Lung (tissue), 12 donors: ENCODE data around the gene NT5C2. TPM values are rescaled to one million over a fixed set of nuclear protein-coding genes. Genes with fewer than 3 reads are reported as not detected.

Source experiments
- ATAC-seq: fragments of 200-7000 bp; cut with Tn5 transposase; one replicate; pipeline ENCODE4 v1.9.1; 2020; ENCODE audit warnings: moderate number of reproducible peaks; ENCODE audit not compliant: insufficient read depth, low FRiP score
- DNase-seq, 3 donors: peaks; one replicate each; pipeline ENCODE4 v3.0.0-alpha.2; 2013 to 2017
- H3K27ac ChIP-seq, 2 donors: one replicate each; pipeline ENCODE4 v1.5.1; 2013; ENCODE audit warnings: mild to moderate bottlenecking in 2 of 2, moderate library complexity in 2 of 2, control low read depth in 1 of 2, inconsistent platforms in 1 of 2, low read depth in 1 of 2, low read length in 1 of 2
- H3K27me3 ChIP-seq, 3 donors: one replicate each; pipeline ENCODE4 v1.5.1; 2013; ENCODE audit warnings: low read length in 2 of 3; ENCODE audit not compliant: control insufficient read depth in 3 of 3, insufficient read depth in 3 of 3
- H3K36me3 ChIP-seq, 4 donors: one replicate each; pipeline ENCODE4 v1.5.1; 2013; ENCODE audit warnings: low read length in 4 of 4, mild to moderate bottlenecking in 1 of 4, moderate library complexity in 1 of 4; ENCODE audit not compliant: control insufficient read depth in 4 of 4, insufficient read depth in 4 of 4
- H3K4me1 ChIP-seq, 5 donors: one replicate each; pipeline ENCODE4 v1.5.1; 2013; ENCODE audit warnings: low read length in 5 of 5, mild to moderate bottlenecking in 2 of 5, moderate library complexity in 1 of 5; ENCODE audit not compliant: control insufficient read depth in 5 of 5, insufficient read depth in 5 of 5
- H3K4me3 ChIP-seq: one replicate; pipeline ENCODE4 v1.5.1; 2013; ENCODE audit warnings: mild to moderate bottlenecking, control low read depth, moderate library complexity
- H3K9ac ChIP-seq, 2 donors: one replicate each; pipeline ENCODE4 v1.5.1; 2013; ENCODE audit warnings: low read length in 2 of 2, control low read depth in 1 of 2; ENCODE audit not compliant: insufficient read depth in 1 of 2
- H3K9me3 ChIP-seq, 4 donors: one replicate each; pipeline ENCODE4 v1.5.1; 2013; ENCODE audit warnings: low read length in 3 of 4, mild to moderate bottlenecking in 1 of 4, moderate library complexity in 1 of 4; ENCODE audit not compliant: control insufficient read depth in 4 of 4, insufficient read depth in 3 of 4
- WGBS, 2 donors: extraction: QIAGEN DNeasy Blood & Tissue Kit; methylation state at CpG; one replicate each; pipeline ENCODE4 v1.1.7; 2013; 5-methylcytosine and 5-hydroxymethylcytosine counted together
- polyA plus RNA-seq, 2 donors: library from polyadenylated mRNA; stranded (reverse); fragments of 200-250 nt; gene quantifications; one replicate each; pipeline ENCODE4 v1.2.1, GENCODE V29; 2013
- total RNA-seq, 2 donors: library from RNA; depleted of rRNA in 1 of 2; stranded (reverse); fragments of >200 nt in 1 of 2; gene quantifications; one replicate each; pipeline ENCODE4 v1.2.1, GENCODE V29; 2014 to 2021
- TF ChIP-seq, protein P1 (sequence below): IDR thresholded peaks from 2 replicates; pipeline ENCODE4 v1.5.1; 2012; ENCODE audit warnings: mild to moderate bottlenecking; ENCODE audit errors: control extremely low read depth, extremely low read depth
- donor health status: control.
- donor health status: control.
- donor health status: Bipolar disorder and iron deficiency.
- donor health status: healthy.
- donor health status: DM: yes; HTN: yes; CAD: no.

The NT5C2 gene
- total and polyA plus RNA-seq, 4 donors: 32.1 to 178 (median 64.5) TPM

DNA sequence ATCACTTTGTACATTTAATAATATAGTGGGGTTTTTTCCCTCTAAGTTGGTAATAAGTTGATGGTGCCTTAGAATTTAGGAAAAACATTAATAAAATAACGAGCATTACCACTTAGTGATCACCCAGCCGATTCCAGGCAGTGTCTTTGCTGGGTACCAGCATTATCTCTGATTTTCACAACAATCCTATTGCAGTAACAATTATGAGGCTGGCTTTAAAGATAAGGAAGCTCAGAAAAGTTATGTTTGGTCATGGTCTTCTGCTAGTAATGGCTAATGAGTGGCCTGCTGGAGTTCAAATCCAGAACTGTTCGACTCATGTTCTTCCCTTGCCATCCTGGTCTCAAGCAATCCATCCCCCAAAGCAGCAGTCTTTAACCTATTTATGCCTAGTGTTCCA, 147.1 kb downstream of the NT5C2 start:
- Histone ChIP-seq H3K27ac (no peak overlapping the region), H3K27me3 (no peaks in the 10 kb centered on the region)
- TF ChIP-seq, protein P1, sequence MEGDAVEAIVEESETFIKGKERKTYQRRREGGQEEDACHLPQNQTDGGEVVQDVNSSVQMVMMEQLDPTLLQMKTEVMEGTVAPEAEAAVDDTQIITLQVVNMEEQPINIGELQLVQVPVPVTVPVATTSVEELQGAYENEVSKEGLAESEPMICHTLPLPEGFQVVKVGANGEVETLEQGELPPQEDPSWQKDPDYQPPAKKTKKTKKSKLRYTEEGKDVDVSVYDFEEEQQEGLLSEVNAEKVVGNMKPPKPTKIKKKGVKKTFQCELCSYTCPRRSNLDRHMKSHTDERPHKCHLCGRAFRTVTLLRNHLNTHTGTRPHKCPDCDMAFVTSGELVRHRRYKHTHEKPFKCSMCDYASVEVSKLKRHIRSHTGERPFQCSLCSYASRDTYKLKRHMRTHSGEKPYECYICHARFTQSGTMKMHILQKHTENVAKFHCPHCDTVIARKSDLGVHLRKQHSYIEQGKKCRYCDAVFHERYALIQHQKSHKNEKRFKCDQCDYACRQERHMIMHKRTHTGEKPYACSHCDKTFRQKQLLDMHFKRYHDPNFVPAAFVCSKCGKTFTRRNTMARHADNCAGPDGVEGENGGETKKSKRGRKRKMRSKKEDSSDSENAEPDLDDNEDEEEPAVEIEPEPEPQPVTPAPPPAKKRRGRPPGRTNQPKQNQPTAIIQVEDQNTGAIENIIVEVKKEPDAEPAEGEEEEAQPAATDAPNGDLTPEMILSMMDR: no peak

DNA sequence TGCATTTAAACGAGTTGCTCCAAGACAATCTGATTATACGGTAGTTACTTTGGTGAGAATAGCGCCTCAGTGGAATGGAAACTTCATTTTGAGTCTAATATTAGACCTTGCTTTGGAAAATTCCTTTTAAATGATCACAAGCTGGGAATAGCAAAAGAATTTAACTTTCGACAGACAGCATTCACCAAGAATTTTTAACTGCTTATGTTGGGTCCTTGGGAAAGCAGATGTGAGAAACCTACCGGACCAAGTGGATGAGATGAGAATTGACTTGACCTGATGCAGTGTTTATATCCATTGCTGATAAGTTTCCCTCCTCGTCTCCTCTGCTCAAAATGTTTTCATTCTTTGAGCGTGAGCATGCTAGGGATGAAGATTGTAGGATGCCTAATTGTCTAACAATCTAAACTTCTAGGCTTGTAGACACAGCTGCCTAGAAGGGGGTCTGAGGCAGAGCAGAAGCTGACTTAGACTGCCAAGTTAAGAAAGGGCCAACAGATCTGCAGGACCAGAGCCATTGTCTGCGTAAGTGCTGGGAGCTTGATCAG, 148.1 kb downstream of the NT5C2 start:
- WGBS, 2 donors: 76 to 83% methylated on average over 8 of the region's 8 CpGs
- no peak for DNase-seq
- H3K4me3 ChIP-seq: no peak overlapping the region

More for the DNA sequence above, 147.1 kb downstream of the NT5C2 start:
- Histone ChIP-seq H3K4me1 (peaks cover 0 to 16% (median 0%) of the 10 kb centered on the region in 5 donors), H3K9me3 (no peaks in the 10 kb centered on the region), H3K36me3 (no peaks in the 10 kb centered on the region), H3K9ac (no peak overlapping the region), H3K4me3 (no peak overlapping the region)
- WGBS, 2 donors: 91 to 98% methylated on average over 3 of the region's 3 CpGs
- ATAC-seq (no peak), DNase-seq (no peak)

DNA sequence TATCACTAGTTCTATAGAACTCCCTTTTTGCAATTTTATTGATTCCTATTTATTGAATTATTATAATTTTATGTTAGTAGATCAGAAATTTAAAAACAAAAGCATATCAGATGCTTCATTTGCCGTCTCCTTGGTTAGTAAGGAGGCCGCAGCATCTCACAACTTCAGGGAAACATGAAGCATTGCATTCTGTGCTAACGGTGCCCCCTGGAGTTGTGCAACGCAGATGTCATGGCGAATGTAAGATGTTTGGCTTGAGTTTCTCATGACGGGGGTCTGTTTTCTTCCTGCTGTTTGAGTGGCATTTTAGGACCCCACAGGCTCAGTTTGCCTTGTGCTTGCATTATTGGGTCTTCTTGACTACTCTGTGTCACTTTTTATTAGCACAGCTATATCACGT, 150.2 kb downstream of the NT5C2 start:
- TF ChIP-seq, protein P1: no peak
- H3K36me3 ChIP-seq: no peaks in the 10 kb centered on the region
- ATAC-seq: no peak
- no peak overlapping the region for H3K9ac ChIP-seq
- DNase-seq: no peak
- no peaks in the 10 kb centered on the region for H3K9me3 ChIP-seq
- H3K4me3 ChIP-seq: no peak overlapping the region
- H3K27me3 ChIP-seq: no peaks in the 10 kb centered on the region
- H3K4me1 ChIP-seq: peaks cover 0 to 19% (median 0%) of the 10 kb centered on the region in 5 donors
- WGBS, 2 donors: 93 to 94% methylated on average over 7 of the region's 7 CpGs
- no peak overlapping the region for H3K27ac ChIP-seq

More for the DNA sequence above, 148.1 kb downstream of the NT5C2 start:
- H3K27me3 ChIP-seq: no peaks in the 10 kb centered on the region
- H3K27ac ChIP-seq: no peak overlapping the region
- ATAC-seq: no peak
- no peaks in the 10 kb centered on the region for H3K9me3 ChIP-seq
- H3K36me3 ChIP-seq: no peaks in the 10 kb centered on the region
- H3K4me1 ChIP-seq: peaks cover 0 to 19% (median 0%) of the 10 kb centered on the region in 5 donors
- H3K9ac ChIP-seq: no peak overlapping the region
- TF ChIP-seq, protein P1: no peak

DNA sequence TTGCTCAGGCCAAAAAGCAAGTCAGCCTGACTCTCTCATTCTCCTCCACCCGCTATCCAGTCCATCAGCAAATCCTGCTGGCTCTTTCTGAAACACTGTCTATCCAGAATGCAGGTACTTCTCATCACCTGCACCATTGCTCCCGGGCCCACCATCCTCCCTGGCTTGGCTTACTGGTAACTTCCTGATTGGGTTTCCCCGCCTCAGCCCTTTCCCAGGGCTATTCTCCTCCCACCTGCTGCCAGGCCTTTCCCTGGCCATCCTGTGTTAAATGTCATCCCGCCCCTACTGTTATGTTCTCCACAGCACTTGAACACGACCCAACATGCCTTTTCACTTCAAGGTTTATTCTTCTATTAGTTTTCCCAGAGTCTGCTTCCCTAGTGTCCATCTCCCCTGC, 150.9 kb downstream of the NT5C2 start:
- no peak for DNase-seq
- no peaks in the 10 kb centered on the region for H3K36me3 ChIP-seq
- WGBS, 2 donors: 80 to 92% methylated on average over 5 of the region's 5 CpGs

More for the DNA sequence above, 150.9 kb downstream of the NT5C2 start:
- no peaks in the 10 kb centered on the region for H3K27me3 ChIP-seq
- ATAC-seq: no peak
- no peaks in the 10 kb centered on the region for H3K9me3 ChIP-seq
- TF ChIP-seq, protein P1: no peak
- H3K27ac ChIP-seq: no peak overlapping the region
- no peak overlapping the region for H3K9ac ChIP-seq
- no peak overlapping the region for H3K4me3 ChIP-seq
- H3K4me1 ChIP-seq: peaks cover 0 to 19% (median 0%) of the 10 kb centered on the region in 5 donors
